Measurements from ENCODE around the gene CSMD2. TPM values are rescaled to one million over a fixed set of nuclear protein-coding genes. Genes with fewer than 3 reads are reported as not detected.

Gene CSMD2
- total RNA-seq, 2 experiments from 2014 or later, result not detected

GRCh38 chr1:33696311-33696710 lies 468.7 kb downstream of the CSMD2 start:
- POLR2A ChIA-PET, result no interaction called here
- peaks cover 63% of the 10 kb centered on the region for H3K27me3 Mint-ChIP-seq
- intact Hi-C loops (cut with DNase I, micrococcal nuclease), result no loop called here

GRCh38 chr1:33692206-33693188 lies 472.5 kb downstream of the CSMD2 start:
- no peak for ATAC-seq (ENCODE audit: poor library complexity)
- ChIA-PET CTCF (no interaction called here), POLR2A (no interaction called here)
- no peak overlapping the region for H3K4me3 ChIP-seq (ENCODE audit: low read length)
- DNase-seq, result no peak
- intact Hi-C loops (cut with DNase I, micrococcal nuclease), result no loop called here
- H3K9me3 ChIP-seq (ENCODE audit: control insufficient read depth in 1 of 2, insufficient read depth in 1 of 2, low read length in 2 of 2), result peaks cover 0 to 4% of the 10 kb centered on the region in 2 experiments
- TF ChIP-seq, protein P1, sequence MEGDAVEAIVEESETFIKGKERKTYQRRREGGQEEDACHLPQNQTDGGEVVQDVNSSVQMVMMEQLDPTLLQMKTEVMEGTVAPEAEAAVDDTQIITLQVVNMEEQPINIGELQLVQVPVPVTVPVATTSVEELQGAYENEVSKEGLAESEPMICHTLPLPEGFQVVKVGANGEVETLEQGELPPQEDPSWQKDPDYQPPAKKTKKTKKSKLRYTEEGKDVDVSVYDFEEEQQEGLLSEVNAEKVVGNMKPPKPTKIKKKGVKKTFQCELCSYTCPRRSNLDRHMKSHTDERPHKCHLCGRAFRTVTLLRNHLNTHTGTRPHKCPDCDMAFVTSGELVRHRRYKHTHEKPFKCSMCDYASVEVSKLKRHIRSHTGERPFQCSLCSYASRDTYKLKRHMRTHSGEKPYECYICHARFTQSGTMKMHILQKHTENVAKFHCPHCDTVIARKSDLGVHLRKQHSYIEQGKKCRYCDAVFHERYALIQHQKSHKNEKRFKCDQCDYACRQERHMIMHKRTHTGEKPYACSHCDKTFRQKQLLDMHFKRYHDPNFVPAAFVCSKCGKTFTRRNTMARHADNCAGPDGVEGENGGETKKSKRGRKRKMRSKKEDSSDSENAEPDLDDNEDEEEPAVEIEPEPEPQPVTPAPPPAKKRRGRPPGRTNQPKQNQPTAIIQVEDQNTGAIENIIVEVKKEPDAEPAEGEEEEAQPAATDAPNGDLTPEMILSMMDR (IDR thresholded peaks at IDR 0.05), result no peak
- H3K27me3 Mint-ChIP-seq, result peaks cover 50% of the 10 kb centered on the region
- H3K27ac Mint-ChIP-seq, result no peak overlapping the region
- no peaks in the 10 kb centered on the region for H3K4me1 ChIP-seq (ENCODE audit: insufficient read depth, low read length)
- no peak overlapping the region for H3K27ac ChIP-seq (ENCODE audit: low read depth in 1 of 2, low read length in 2 of 2)
- H3K36me3 Mint-ChIP-seq (ENCODE audit: low read depth), result no peaks in the 10 kb centered on the region
- no peaks in the 10 kb centered on the region for H3K4me1 Mint-ChIP-seq (ENCODE audit: low read depth)
- H3K9me3 Mint-ChIP-seq, result no peaks in the 10 kb centered on the region
- H3K27me3 ChIP-seq (ENCODE audit: control insufficient read depth in 1 of 2, insufficient read depth in 2 of 2, low read length in 2 of 2), result peaks cover 0 to 5% of the 10 kb centered on the region in 2 experiments
- no peak overlapping the region for H3K4me3 Mint-ChIP-seq
- H3K36me3 ChIP-seq (ENCODE audit: insufficient read depth, low read length), result no peaks in the 10 kb centered on the region

More at GRCh38 chr1:33696311-33696710, 468.7 kb downstream of the CSMD2 start:
- no peaks in the 10 kb centered on the region for H3K36me3 Mint-ChIP-seq (ENCODE audit: low read depth)
- TF ChIP-seq, protein P1 (IDR thresholded peaks at IDR 0.05), result no peak
- H3K4me3 Mint-ChIP-seq, result no peak overlapping the region
- no peaks in the 10 kb centered on the region for H3K36me3 ChIP-seq (ENCODE audit: insufficient read depth, low read length)
- no peak for DNase-seq
- no peaks in the 10 kb centered on the region for H3K9me3 Mint-ChIP-seq
- H3K27ac ChIP-seq (ENCODE audit: low read depth in 1 of 2, low read length in 2 of 2), result no peak overlapping the region
- H3K27me3 ChIP-seq (ENCODE audit: control insufficient read depth in 1 of 2, insufficient read depth in 2 of 2, low read length in 2 of 2), result peaks cover 0 to 5% of the 10 kb centered on the region in 2 experiments
- CTCF ChIA-PET, result no interaction called here
- no peaks in the 10 kb centered on the region for H3K9me3 ChIP-seq (ENCODE audit: control insufficient read depth in 1 of 2, insufficient read depth in 1 of 2, low read length in 2 of 2)
- H3K27ac Mint-ChIP-seq, result no peak overlapping the region
- ATAC-seq (ENCODE audit: poor library complexity), result no peak
- no peaks in the 10 kb centered on the region for H3K4me1 Mint-ChIP-seq (ENCODE audit: low read depth)
- no peak overlapping the region for H3K4me3 ChIP-seq (ENCODE audit: low read length)
- H3K4me1 ChIP-seq (ENCODE audit: insufficient read depth, low read length), result no peaks in the 10 kb centered on the region

GRCh38 chr1:33687000-33687399 lies 478.0 kb downstream of the CSMD2 start:
- Histone ChIP-seq H3K4me1 (ENCODE audit: insufficient read depth, low read length) (no peaks in the 10 kb centered on the region), H3K27me3 (ENCODE audit: control insufficient read depth in 1 of 2, insufficient read depth in 2 of 2, low read length in 2 of 2) (peaks cover 15 to 29% of the 10 kb centered on the region in 2 experiments), H3K4me3 (ENCODE audit: low read length) (no peak overlapping the region), H3K36me3 (ENCODE audit: insufficient read depth, low read length) (no peaks in the 10 kb centered on the region), H3K27ac (ENCODE audit: low read depth in 1 of 2, low read length in 2 of 2) (no peak overlapping the region), H3K9me3 (ENCODE audit: control insufficient read depth in 1 of 2, insufficient read depth in 1 of 2, low read length in 2 of 2) (peaks cover 0 to 4% of the 10 kb centered on the region in 2 experiments)
- ATAC-seq (ENCODE audit: poor library complexity) (no peak), DNase-seq (no peak)
- ChIA-PET CTCF (no interaction called here), POLR2A (no interaction called here)
- H3K4me1 Mint-ChIP-seq (ENCODE audit: low read depth), result no peaks in the 10 kb centered on the region
- H3K27ac Mint-ChIP-seq, result no peak overlapping the region
- H3K36me3 Mint-ChIP-seq (ENCODE audit: low read depth), result no peaks in the 10 kb centered on the region
- H3K4me3 Mint-ChIP-seq, result no peak overlapping the region
- no peaks in the 10 kb centered on the region for H3K9me3 Mint-ChIP-seq
- TF ChIP-seq, protein P1 (IDR thresholded peaks at IDR 0.05), result no peak
- intact Hi-C loops (cut with DNase I, micrococcal nuclease), result no loop called here
- H3K27me3 Mint-ChIP-seq, result peaks cover 61% of the 10 kb centered on the region

All from CD4-positive, alpha-beta T cell (primary cell).